Epithelial cell of esophagus (primary cell): ENCODE results near the gene TMEM121B.

Experiments
- DNase-seq: peaks from one replicate; pipeline ENCODE4 v3.0.0; 2010; ENCODE audit warnings: low read depth
- H3K4me3 ChIP-seq: 2 replicates; pipeline ENCODE4 v1.5.1; 2011; ENCODE audit warnings: mild to moderate bottlenecking, low read length, control low read depth
- TF ChIP-seq, protein P1 (sequence below): IDR thresholded peaks from 2 replicates; pipeline ENCODE4 v1.5.1; 2011; ENCODE audit warnings: low read depth, mild to moderate bottlenecking, low read length, control low read depth, inconsistent platforms; ENCODE audit not compliant: insufficient read depth; ENCODE audit errors: missing control alignments

The TMEM121B gene

DNA sequence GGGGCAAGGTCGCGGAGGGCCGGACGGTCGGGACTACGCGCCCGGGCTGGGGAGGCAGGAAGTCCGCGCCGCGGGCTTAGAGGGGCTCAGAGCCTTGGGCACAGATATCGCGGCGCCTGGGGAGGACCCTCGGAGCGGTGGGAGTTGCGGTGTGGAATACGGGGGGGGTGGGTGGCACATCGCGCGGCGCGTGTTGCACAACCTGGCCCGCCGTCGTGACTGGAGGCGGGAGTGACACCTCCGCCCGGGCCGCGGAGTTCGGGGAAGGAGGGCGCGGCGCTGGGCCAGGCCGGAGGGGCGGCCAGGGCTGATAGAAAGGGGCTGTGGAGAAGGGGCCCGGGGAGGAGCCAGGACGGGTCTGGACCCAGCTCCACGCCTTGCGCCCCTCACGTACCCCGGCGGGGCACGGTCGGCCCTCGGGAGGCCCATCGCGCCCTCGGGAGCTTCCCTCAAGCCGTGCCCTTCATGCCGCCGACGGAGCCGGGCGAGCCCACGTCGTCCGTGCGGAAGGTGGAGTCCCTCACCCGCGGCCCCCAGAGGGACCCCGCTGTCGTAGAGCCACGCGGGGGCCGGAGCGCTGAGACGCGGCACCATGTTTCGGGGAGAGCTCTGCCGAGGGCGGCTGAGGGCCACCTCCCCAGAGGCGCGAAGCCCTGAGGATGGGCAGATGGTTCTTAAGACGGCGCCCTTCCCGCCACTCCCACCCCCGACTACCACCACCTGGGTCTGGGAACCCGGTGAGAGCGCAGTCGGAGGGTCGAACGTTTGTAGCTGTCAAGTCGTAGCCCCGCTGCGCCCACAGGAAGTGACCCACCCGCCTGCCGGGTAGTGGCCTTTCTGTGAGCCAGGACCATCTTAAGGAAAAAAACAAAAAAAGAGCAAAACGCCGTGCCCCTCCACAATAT is 35.6 kb downstream of the TMEM121B start:
- DNase-seq: peak; percentile 35
- peak overlapping the region; percentile 82 for H3K4me3 ChIP-seq
- TF ChIP-seq, protein P1, sequence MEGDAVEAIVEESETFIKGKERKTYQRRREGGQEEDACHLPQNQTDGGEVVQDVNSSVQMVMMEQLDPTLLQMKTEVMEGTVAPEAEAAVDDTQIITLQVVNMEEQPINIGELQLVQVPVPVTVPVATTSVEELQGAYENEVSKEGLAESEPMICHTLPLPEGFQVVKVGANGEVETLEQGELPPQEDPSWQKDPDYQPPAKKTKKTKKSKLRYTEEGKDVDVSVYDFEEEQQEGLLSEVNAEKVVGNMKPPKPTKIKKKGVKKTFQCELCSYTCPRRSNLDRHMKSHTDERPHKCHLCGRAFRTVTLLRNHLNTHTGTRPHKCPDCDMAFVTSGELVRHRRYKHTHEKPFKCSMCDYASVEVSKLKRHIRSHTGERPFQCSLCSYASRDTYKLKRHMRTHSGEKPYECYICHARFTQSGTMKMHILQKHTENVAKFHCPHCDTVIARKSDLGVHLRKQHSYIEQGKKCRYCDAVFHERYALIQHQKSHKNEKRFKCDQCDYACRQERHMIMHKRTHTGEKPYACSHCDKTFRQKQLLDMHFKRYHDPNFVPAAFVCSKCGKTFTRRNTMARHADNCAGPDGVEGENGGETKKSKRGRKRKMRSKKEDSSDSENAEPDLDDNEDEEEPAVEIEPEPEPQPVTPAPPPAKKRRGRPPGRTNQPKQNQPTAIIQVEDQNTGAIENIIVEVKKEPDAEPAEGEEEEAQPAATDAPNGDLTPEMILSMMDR: no peak

DNA sequence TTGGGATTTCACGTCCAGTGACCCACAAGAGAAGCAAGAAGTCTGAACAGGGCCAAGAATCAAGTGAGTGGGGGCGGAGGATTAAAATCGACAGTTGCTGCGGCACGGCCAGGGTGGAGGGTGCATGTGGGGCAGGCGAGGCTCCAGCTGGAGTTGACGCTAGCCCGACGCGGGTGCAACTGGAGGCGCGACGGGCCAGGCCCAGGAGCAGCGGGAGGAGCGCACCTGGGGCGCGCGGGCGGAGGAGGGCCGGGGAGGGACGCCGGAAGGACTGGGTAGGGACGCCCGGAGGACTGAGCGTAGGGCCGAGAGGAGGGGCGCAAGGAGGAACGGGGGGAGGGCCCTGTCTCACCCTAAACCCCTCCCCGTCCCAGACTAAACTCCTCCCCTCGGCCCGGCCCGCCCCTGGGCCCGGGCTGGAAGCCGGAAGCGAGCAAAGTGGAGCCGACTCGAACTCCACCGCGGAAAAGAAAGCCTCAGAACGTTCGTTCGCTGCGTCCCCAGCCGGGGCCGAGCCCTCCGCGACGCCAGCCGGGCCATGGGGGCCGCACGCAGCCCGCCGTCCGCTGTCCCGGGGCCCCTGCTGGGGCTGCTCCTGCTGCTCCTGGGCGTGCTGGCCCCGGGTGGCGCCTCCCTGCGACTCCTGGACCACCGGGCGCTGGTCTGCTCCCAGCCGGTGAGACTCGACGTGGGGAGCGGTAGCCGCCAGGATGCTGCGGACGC is 36.4 kb downstream of the TMEM121B start, which contains the start of gene IL17RA:
Gene IL17RA, plus strand, starts transcription at position 447 of the 723 bp plus-strand sequence. Its CDS starts 92 bp downstream, at position 539.
- DNase-seq: peak; percentile 94
- TF ChIP-seq, protein P1: no peak
- H3K4me3 ChIP-seq: peak within 1 kb of the TSS; percentile 82

DNA sequence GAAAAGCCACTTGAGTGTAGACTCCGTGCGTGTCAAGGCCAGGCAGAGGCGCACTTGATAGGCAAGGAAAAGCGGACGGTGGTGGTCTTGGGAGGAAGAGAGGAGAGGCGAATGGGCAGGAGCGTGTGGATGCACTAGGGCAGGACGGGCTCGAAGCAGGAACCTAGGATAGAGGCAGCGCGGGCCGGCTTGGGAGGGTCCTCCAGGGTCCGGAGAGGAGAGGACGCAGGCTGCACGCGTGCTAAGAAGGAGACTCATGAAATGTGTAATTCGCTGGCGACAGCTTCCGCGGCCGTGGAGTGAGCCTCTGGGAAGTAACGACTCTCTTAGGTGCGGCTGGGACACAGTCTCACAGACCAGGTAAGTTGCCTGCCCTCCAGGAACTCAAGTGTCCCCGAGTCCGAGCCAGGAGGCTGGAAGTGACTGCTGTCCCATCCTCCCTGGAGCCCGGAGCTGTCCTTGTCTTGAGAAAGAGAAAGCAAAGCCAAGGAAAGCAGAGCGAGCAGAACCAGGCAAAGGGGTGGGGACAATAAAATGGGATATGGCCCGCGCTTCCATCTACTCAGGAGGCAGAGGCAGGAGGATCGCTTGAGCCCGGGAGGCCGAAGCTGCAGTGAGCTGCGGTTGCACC is 37.2 kb downstream of the TMEM121B start:
- TF ChIP-seq, protein P1: no peak
- no peak overlapping the region for H3K4me3 ChIP-seq
- no peak for DNase-seq

DNA sequence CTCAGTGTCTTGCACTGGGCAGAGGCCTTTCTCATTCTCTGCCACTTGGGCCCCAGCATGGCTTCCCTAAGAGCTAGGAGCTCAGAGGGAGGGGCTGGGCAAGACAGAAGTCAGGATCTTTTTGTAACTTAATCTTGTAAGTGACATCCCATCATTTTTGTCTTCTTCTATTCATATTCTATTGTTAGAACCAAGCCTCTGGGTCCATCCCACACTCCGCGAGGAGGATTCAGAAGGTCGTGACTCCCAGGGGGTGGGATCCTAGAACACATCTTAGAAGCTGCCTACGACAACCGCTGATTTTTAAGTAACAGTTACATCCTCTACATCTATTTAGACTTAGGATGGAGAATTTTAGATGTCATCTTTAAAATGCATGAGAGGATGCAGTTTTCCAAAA is 37.9 kb downstream of the TMEM121B start:
- no peak for DNase-seq
- TF ChIP-seq, protein P1: no peak

DNA sequence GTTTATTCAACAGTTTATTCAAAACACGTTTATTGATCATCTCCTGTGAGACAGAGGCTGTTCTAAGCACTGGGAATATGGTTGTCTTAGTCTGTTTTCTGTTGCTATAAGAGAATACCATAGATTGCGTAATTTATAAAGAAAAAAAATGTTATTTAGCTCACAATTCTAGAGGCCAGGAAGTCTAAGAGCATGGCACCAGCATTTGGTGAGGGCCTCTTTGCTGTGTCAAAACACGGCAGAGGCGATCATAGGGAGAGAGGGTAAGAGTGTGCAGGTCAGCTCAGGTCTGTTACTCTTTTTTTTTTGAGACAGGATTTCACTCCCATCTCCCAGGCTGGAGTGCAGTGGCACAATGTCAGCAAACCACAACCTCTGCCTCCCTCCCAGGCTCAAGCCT is 41.6 kb downstream of the TMEM121B start:
- no peak for DNase-seq
- H3K4me3 ChIP-seq: no peak overlapping the region
- TF ChIP-seq, protein P1: no peak

More for the DNA sequence above, 37.9 kb downstream of the TMEM121B start:
- H3K4me3 ChIP-seq: no peak overlapping the region

DNA sequence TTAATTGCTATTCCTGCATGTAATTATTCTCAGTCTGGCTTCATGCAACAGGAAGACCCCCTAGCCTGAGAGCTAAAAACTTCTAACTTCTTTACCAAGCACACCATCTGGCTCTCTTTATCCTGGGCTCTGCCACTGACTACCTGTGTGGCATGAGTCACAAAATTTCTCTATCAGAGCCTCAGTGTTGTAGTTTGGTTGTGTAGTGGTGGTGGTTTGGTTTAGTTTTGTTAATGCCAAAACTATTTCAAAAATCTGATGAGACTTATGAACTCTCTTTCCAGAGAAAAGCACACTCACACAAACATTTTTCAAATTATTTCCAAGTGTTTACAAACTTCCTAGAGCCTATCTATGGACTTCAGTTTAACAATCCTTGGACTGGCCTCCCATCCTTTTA is 43.9 kb downstream of the TMEM121B start:
- no peak overlapping the region for H3K4me3 ChIP-seq
- TF ChIP-seq, protein P1: no peak
- peak; percentile 39 for DNase-seq
